SH-SY5Y (cell line): ENCODE results near the gene MBNL1.

Experiments used
- GATA2 ChIP-seq: IDR thresholded peaks from 2 replicates; pipeline ENCODE4 v1.6.1; 2011; ENCODE audit warnings: mild to moderate bottlenecking, low read depth, low read length
- GATA3 ChIP-seq: IDR thresholded peaks from 2 replicates; pipeline ENCODE4 v1.6.1; 2011; ENCODE audit warnings: low read depth, mild to moderate bottlenecking, low read length, moderate library complexity

DNA sequence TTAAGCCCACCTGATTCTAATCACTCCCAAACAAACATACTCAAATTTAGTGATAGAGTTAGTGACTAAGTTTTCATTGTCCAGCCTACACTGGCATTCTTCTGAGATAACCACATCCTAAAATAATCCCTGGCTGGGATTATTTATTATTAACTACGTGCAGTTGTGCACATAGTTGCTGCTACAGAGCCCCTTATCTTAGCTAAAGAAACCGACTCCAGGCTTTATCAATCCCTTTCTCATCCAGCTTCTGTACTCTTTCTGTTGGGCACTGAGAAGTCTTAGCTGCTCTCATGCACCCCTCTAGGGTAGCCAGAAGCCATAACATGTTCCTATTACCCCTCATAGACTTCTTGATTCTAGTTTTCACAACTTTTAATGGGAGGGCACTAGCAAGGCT is 208.7 kb downstream of the MBNL1 start:
- TF ChIP-seq GATA3: no peak
- TF ChIP-seq GATA2: no peak
